ENCODE data around the gene BOK.

Gene BOK

GRCh38 chr2:241559323-241560161 is 997 bp downstream of the BOK start:
- no peak for DNase-seq (ENCODE audit: low spot score)
- TF ChIP-seq CTCF (IDR thresholded peaks at IDR 0.05): no peak

GRCh38 chr2:241560162-241560882 is 1.8 kb downstream of the BOK start:
- H3K4me3 ChIP-seq: peak overlapping the region; percentile 82
- peak overlapping the region in 1 of 2 donors; percentile 54 for H3K27ac ChIP-seq
- DNase-seq (ENCODE audit: low spot score): no peak
- TF ChIP-seq CTCF (IDR thresholded peaks at IDR 0.05): no peak

More at GRCh38 chr2:241559323-241560161, 997 bp downstream of the BOK start:
- Histone ChIP-seq H3K27ac (peak overlapping the region; percentile 0 to 74), H3K4me3 (peak overlapping the region; percentile 82)

GRCh38 chr2:241560883-241561474 is 2.4 kb downstream of the BOK start:
- DNase-seq (ENCODE audit: low spot score): no peak
- no peak for TF ChIP-seq CTCF (IDR thresholded peaks at IDR 0.05)

GRCh38 chr2:241561832-241562231 is 3.3 kb downstream of the BOK start:
- TF ChIP-seq CTCF (IDR thresholded peaks at IDR 0.05): no peak
- H3K27ac ChIP-seq: no peak overlapping the region
- DNase-seq (ENCODE audit: low spot score): no peak
- peak overlapping the region; percentile 38 for H3K4me3 ChIP-seq

More at GRCh38 chr2:241560883-241561474, 2.4 kb downstream of the BOK start:
- Histone ChIP-seq H3K4me3 (peak overlapping the region; percentile 82), H3K27ac (peak overlapping the region in 1 of 2 donors; percentile 54)

GRCh38 chr2:241562269-241562891 is 3.8 kb downstream of the BOK start:
- H3K27ac ChIP-seq: no peak overlapping the region

More at GRCh38 chr2:241562269-241562891, 3.8 kb downstream of the BOK start:
- TF ChIP-seq CTCF (IDR thresholded peaks at IDR 0.05): no peak
- peak overlapping the region; percentile 38 for H3K4me3 ChIP-seq
- DNase-seq (ENCODE audit: low spot score): no peak

Measured in coronary artery (tissue), 2 donors.